Glomerular endothelial cell (primary cell): ENCODE measurements around the gene PPID. TPM values are rescaled to one million over a fixed set of nuclear protein-coding genes. Genes with fewer than 3 reads are reported as not detected.
"Not testable (repeated sequence)": the region's sequence is repeated elsewhere in the genome, so short reads cannot be mapped to it uniquely, and the experiment has no call there.

Experiments
- DNase-seq: peaks from one replicate; pipeline ENCODE4 v3.0.0-alpha.2; 2011; ENCODE audit warnings: low read depth, low spot score; ENCODE audit errors: extremely low read depth
- total RNA-seq: library from RNA; depleted of rRNA; stranded (reverse); fragments of >200 nt; gene quantifications from 2 replicates; pipeline ENCODE4 v1.2.3, GENCODE V29; 2015

PPID gene
- total RNA-seq, 1 donor from 2014 or later: 35.5 TPM

DNA sequence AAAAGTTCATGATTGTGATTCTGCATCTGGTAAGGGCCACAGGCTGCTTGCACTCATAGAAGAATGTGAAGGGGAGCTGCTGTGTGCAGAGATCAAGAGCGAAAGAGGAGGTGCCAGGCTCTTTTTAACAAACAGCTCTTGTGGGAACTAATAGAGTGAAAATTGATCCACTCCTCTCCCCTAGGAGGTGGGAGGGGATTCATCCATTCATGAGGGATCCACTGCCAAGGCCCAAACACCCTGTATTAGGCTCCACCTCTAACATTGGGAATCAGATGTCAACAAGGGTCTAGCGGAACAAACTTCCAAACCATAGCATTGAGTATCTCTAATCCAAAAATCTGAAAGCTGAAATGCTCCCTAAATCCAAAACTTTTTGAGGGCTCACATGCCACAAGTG is 16.4 kb upstream of the PPID start:
- DNase-seq: no peak

DNA sequence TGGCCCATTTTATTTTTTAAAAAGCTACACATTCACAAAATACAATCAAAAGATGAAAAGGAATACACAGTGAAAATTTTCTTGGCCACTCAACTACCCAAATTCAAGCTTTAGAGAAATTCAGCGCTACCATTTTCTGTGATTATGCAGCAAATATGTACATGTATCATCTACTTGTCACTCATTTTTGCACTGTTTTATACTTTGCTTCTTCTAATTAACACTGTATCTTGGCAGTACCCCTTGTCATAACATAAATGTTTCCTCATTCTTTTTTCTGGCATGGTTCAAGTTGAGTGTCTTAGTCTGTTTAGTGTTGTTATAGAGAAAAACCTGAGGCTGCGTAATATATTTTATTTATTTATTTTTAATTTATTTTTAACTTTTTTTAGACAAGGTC is 15.7 kb upstream of the PPID start:
- no peak for DNase-seq

DNA sequence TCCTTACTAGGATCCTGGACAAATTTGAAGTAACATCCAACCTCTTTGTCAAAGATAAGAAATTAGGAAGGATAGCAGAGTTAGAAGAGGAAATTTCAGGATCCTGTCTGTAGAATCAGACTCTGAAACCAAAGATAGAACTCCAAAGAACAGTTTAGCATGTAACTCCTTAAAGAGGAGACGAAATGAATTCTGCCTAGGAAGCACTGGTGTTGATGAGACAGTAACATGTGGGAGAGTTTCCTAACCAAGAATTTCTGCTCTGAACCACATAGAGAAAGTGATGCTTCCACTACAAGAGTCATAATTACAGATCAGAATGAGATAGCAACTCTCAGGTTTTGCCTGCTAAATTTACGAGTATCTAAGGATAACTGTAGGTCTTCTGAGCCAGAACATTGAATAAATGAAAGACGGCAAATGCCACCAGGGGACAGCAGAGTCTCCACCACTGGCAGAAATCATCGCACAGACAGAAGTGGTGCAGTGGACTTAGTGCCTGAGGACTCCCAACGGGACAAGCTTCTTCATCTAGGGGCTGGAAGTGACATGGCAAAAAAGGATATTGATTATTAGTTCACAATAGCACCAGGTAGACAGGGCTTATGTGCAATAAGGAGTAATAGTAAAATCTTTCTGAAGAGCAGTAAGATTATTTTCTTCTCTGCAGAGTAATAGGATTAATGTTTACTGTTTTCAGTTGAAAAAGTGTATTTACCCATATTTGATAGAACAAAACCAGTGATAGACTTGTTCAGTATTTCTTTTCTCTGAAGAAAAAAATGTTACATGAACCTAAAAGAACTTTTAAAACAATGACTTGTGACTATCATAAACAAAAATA is 6.7 kb upstream of the PPID start:
- DNase-seq: peak; percentile 44

DNA sequence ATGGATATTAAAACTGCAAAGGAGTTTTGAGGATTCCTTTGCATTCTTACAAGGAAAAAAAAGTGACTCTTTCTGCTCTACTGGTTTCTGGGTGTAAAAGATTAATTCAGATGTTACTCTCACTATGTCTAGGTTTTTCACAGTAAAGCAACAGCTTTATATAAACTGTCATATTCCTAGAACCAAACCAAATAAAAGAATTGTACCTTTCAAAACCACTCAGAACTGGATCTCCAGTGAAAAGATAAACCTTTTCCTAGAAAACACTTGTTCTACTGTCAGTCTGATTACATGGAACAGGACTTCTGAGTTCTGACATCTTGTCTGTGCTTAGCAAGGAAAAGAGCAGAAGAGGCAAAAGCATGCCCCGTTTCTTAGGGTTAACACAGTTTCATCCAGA is 5.0 kb upstream of the PPID start:
- DNase-seq: no peak

DNA sequence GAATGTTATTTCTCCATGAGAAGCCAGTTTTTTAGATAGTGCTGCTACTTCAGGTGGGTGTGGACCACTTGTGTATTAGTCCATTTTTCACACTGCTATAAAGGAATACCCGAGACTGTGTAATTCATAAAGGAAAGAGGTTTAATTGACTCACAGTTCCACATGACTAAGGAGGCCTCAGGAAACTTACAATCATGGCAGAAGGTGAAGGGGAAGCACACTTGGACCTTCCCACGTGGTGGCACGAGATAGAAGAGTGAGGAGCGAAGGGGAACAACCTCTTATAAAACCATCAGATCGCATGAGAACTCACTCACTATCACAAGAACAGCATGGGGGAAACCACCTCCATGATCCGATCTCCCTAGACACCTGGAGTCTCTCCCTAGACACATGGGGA is 3.4 kb upstream of the PPID start:
- no peak for DNase-seq

DNA sequence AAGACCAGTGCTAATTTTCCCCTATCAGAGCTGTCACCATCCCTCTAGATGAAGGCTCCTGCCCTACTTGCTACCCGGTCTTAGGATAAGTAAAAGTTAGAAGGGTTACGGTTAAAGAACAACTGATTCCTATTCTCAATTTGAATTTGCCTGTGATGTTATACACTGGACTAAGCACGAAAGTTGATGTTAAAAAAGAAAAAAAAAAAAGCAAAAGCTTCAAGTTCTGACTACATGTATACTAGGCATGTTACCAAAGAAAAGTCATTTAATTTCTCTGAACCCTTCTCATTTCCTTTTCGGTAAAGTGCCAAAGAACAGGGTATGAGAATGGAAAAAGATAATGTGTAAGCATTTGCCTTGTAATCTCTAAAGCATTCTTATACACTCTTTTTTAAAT is 1.4 kb upstream of the PPID start:
- no peak for DNase-seq

DNA sequence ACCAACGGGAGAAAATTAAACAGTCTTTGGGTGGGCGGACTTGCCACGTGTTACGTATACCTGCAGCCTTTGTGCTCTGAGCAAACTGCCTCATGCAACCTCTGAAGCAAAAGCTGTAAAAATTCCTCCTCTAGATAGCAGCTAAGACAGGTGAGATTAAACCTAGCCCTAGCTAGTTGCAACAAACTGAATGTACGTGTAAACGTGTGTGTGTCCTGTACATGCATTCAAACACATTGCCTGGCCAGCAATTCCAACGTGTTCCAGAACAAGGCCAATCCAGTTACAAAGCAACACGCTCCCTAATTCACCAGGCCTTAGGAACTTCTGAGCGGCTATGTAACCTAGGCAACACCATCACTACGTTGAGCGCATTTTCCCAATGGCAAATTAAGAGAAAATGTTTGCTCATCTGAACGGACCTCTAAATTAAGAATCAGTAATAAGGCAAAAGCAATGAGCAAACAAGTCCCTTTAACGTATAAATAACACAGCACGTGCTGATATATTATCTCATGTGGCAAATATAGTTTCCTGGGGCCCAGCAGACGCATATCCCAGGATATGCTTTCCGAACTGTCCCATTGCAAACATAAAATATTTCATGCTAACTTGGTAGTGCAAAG is 792 bp downstream of the PPID start:
- DNase-seq: peak; percentile 9

DNA sequence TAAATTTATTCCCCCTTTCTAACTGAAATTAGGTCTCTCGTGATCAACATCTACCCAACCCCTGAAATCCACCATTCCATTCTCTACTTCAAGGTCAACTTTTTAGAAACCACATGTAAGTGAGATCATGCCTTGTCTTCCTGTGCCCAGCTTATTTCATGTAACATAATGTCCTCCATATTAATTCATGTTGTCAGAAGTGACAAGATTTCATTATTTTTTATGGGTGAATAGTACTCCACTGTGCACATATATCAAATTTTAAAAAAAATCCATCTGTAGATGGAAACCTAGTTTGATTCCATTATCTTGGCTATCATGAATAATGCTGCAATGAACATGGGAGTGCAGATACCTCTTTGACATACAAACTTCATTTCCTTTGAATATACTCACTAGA is 1.5 kb downstream of the PPID start:
- DNase-seq: no peak

DNA sequence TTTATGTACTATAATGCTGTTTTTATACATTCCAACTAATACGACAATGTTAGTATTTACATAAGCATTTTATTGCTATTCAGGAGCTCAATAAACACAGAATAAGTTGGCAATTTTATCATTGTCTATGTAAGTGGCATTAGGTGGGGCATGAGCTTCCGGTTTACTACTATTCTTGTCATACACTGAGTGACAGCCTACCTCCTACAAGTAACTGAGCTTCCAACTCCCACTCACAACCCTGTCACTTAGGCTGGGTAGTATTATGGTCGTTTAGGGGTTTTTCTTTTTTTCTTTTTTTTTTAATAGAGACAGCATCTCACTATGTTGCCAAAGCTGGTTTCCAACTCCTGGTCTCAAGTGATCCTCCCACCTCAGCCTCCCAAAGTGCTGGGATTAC is 7.4 kb downstream of the PPID start:
- DNase-seq: no peak

DNA sequence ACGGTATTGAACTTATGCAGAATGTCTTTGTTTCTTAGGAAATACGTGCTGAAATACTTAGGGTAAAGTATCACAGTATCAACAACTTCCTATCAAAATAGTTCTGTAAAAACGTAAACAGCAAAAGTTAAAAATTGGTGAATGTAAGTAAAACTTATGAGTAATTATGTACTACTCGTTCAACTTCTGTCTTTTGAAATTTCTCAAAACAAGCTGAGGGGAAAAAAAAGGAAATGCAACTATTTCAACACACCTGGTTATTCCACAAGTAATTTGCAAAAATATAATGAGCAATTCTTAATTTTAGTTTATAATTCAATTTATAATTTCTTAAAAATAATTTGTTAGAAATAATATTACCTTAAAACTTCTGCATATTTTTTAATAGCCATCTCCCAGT is 8.3 kb downstream of the PPID start:
- no peak for DNase-seq

DNA sequence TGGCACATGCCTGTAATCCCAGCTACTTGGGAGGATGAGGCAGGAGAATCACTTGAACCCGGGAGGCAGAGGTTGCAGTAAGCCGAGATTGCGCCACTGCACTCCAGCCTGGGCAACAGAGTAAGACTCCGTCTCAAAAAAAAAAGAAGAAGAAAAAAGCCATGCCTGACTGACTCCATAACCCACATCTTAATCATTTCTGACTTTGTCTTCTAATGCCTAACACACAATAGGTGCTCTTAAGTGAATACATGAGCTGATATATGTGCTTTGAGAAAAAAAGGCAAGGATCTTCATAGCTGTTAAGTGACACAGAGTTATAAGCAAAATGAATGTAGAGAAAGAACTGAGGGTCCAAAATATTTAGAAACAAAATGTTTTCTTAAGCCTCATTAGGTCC is 10.6 kb downstream of the PPID start:
- DNase-seq: not testable (repeated sequence)

DNA sequence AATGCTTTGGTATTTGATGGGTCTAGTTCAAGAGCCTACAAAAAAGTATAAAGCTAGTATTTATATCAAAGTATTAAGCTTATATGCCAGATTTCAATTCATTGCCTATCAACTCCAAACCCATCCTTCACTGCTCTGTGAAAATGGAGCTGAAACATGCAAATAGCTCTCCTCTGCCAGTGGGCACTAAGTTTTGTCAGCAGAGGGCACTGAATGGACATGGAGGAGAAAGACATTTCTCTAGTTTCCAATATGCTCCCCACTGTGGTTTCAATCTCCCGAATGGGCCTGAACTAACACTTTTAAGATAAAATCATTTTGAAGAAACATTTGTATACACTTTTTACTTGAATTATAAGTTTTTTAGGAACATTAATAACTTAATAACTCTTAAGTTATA is 12.4 kb downstream of the PPID start:
- DNase-seq: no peak

DNA sequence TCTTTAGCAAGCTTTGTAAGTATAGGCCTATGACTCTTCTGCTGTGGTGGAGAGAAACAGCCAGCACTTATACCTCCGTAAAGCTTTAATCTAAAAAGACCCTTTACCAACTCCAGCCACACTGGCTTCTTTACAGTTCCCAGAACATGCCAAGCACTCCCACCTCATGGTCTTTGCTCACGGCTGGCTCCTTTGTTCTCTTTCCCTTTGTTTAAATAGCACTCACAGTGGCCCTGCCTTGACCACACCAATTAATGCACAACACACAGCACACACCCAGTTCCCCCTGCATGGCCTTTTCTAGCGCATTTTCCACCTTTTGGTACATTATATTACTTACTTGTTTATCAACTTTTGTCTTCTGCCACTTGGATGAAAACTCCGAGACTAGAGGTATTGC is 18.9 kb downstream of the PPID start:
- no peak for DNase-seq

DNA sequence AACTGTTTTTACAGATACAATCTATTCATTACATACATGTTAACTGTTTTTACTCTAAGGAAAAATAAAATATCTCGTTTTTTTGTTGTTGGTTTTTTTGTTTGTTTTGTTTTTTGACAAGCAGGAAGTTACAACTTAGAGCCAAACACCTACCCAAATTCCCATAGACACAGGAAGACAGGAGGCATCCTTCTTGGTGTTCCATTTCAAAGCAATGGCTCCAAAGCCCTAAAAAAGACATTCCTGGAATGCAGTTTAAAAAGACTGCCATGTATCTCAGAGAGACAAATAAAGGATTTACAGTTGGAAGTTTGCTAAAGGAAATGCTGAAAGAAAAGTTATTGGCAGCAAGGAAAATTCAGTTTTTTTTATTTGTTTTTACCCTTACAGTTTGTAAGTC is 34.4 kb downstream of the PPID start:
- no peak for DNase-seq

DNA sequence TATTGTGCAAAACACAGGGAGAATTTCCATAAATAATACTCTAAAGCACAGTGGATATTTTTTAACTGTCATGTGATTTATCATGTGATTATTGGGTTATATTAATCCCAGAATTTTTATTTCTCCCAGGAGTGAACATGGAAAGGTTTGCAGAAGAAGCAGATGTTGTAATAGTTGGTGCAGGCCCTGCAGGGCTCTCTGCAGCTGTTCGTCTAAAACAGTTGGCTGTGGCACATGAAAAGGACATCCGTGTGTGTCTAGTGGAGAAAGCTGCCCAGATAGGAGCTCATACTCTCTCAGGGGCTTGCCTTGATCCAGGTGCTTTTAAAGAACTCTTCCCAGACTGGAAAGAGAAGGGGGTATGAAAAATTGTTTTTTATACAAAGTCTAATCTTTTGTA is 41.1 kb downstream of the PPID start:
- DNase-seq: no peak

DNA sequence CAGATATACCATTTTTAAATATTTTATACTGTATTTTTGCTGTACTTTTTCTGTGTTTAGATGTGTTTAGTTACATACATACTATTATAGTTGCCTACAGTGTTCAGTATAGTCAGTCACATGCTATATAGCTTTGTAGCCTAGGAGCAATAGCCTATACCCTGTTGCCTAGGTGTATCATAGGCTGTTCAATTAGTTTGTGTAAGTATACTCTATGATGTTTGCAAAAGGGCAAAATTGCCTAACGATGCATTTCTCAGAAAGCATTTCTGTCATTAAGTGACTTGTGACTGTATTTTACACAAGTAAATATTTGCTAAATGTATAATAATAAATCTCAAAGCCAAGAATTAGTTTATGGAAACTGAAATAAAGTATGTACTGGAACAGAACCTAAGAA is 41.6 kb downstream of the PPID start:
- DNase-seq: no peak

DNA sequence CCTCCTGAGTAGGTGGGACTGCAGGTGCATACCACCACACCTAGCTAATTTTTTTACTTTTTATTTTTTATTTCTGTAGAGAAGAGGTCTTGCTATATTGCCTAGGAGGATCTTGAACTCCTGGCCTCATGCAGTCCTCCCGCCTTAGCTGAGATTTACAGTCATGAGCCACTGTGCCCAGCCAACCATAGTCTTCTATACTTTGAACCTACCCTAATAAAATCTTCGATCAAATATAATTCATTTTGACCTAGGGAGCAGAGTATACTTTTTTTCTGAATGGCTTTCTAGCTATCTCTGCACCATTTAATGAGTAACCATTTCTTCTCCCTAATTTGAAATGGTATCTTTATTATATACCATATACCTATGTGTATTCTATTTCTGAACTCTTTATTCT is 44.4 kb downstream of the PPID start:
- no peak for DNase-seq

DNA sequence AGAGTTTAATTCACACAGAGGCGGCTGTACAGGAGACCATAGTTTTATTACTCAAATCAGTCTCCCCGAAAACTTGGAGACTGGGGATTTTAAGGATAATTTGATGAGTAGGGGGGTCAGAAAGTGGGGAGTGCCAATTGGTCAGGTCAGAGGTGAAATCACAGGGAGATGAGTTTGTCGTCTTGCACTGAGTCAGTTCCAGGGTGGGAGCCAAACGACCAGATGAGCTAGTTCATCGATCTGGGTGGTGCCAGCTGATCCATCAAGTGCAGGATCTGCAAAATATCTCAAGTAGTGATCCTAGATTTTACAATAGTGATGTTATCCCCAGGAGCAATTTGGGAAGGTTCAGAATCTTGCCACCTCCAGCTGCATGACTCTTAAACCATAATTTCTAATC is 47.1 kb downstream of the PPID start:
- no peak for DNase-seq

DNA sequence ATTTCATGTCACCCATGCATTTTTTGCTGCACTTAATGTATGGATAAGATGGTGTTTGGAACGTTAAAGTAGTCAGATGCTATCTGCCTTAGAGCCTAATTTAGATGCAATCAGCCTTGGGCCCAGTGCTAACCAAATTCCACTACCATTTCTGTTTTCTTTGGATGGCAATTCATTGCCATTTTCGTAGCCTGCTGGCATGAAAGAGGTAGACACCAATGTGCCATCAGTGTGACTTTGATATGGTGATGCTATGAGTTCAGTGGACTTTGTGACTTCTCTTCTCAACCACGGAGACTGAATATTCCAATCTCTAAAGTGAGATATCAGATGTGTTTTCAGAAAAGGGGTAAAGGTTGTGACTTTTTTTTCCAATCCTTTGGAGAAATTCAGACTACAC is 49.6 kb downstream of the PPID start:
- DNase-seq: no peak

DNA sequence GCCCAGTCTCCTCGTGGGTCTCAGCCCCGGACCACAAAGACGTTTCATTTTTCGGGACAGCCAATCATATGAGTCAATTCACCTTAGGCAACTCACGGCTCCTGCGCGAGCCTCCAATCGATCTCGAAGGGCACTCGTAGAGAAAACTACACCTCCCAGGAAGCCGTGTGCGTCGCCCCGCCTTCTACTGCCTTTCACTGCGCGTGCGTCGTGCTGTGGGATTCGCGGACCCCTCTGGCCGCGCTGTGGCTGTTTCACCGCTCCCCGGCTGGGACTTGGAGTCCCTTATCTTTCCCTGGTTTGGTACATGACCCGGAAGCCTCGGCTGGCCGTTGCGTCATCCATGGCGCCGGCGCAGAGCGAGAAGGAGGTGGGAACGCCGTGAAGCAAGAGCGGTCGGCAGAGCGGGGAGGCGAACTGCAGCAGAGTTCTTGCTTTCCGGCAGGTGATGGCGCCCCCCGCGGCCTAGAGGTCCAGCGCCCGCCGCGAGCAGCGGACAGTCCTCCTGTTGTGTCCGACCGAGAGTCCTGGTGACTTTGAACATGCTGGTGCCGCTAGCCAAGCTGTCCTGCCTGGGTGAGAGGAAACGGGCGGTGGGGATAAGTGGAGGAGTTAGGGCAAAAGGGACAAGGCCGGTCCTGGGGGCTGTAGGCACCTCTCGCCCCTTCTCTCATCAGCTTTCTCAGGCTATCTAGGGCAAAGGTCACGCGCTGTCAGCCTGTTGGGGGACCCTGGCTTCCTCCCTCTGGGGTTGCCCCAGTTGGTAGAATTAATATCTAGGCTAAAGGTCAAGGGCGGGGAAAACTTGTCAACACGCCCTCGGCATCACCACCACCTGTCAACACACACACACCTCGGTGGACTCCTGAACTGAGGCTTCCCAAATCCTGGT is 51.0 kb downstream of the PPID start, which contains the start of gene ETFDH:
ETFDH (plus strand) TSS at position 382 of the 892 bp plus-strand sequence; CDS start at position 543, 161 bp downstream.
- peak; percentile 97 for DNase-seq

DNA sequence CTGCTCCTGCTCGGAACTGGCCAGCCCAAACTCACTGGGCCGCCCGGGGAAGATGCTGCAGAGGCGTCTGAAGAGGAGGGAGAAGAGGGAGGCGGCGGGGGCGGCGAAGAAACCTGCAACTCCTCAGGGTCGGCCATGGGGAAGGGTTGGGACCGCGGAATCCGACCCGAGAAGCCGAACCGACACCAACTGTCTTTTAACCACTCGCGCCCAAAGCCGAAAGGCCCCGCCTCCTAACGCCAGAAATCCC is 51.6 kb downstream of the PPID start, which contains the start of gene C4orf46:
C4orf46 (minus strand) TSS at position 223 of the 250 bp plus-strand sequence; CDS start at position 137, 86 bp downstream.
- DNase-seq: no peak
